Liver (tissue), 3 donors: ENCODE data around the gene FAM13A.

Source experiments
- EGR1 ChIP-seq, 2 donors: IDR thresholded peaks; 2 replicates each; pipeline ENCODE4 v1.6.1; 2016 to 2018; ENCODE audit warnings: antibody characterized with exemption in 2 of 2, low read depth in 2 of 2
- FOXA2 ChIP-seq: IDR thresholded peaks from 2 replicates; pipeline ENCODE4 v1.6.1; 2016; ENCODE audit warnings: antibody characterized with exemption
- GABPA ChIP-seq, 2 donors: IDR thresholded peaks in 1 of 2; conservative IDR thresholded peaks in 1 of 2; 2 replicates each; pipeline ENCODE4 v1.6.1; 2016; ENCODE audit warnings: antibody characterized with exemption in 2 of 2, mild to moderate bottlenecking in 1 of 2, moderate library complexity in 1 of 2
- HNF4A ChIP-seq, 2 donors: conservative IDR thresholded peaks; 2 replicates each; pipeline ENCODE4 v1.6.1; 2016; ENCODE audit warnings: antibody characterized with exemption in 2 of 2, mild to moderate bottlenecking in 2 of 2
- JUND ChIP-seq, 2 donors: IDR thresholded peaks; 2 replicates each; pipeline ENCODE4 v1.6.1; 2016; ENCODE audit warnings: antibody characterized with exemption in 2 of 2
- RAD21 ChIP-seq, 2 donors: IDR thresholded peaks; 2 replicates each; pipeline ENCODE4 v1.6.1; 2016; ENCODE audit warnings: antibody characterized with exemption in 2 of 2, mild to moderate bottlenecking in 2 of 2
- SP1 ChIP-seq: IDR thresholded peaks from 2 replicates; pipeline ENCODE4 v1.6.1; 2018; ENCODE audit warnings: antibody characterized with exemption, mild to moderate bottlenecking
- TAF1 ChIP-seq: conservative IDR thresholded peaks from 2 replicates; pipeline ENCODE4 v1.6.1; 2016; ENCODE audit warnings: antibody characterized with exemption, mild to moderate bottlenecking
- YY1 ChIP-seq: IDR thresholded peaks from 2 replicates; pipeline ENCODE4 v1.6.1; 2016; ENCODE audit warnings: antibody characterized with exemption, mild to moderate bottlenecking
- TF ChIP-seq, protein P1 (sequence below): fragments of 150-350 bp; IDR thresholded peaks from 2 replicates; pipeline ENCODE4 v1.5.1; 2017; ENCODE audit warnings: improper control_type of control experiment, low read depth, low read length; ENCODE audit not compliant: missing input control
- TF ChIP-seq, protein P2 (sequence below): IDR thresholded peaks from 2 replicates; pipeline ENCODE4 v1.6.1; 2016; ENCODE audit warnings: antibody characterized with exemption, mild to moderate bottlenecking
- TF ChIP-seq, protein P3 (sequence below): IDR thresholded peaks from 2 replicates; pipeline ENCODE4 v1.6.1; 2016; ENCODE audit warnings: antibody characterized with exemption
- TF ChIP-seq, protein P4 (sequence below): IDR thresholded peaks from 2 replicates; pipeline ENCODE4 v1.6.1; 2016; ENCODE audit warnings: antibody characterized with exemption
- donor health status: healthy.
- donor health status: healthy.

DNA sequence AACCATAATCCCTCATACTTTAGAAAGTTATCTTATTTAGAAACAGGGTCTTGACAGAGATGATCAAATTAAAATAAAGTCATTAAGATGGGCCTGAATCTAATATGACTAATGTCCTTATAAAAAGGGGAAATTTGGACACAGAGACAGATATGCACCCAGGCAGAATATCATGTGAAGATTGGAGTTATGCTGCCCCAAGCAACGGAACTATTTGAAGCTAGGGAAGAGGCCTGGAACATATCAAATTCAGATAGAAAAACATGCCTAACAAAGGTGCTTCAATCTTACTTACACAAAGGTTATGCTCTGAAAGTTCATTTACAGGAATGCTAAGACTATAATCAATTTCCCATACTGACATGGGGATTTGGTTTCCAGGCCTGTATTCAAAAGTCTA is 246.7 kb downstream of the FAM13A start:
- TF ChIP-seq, protein P1, sequence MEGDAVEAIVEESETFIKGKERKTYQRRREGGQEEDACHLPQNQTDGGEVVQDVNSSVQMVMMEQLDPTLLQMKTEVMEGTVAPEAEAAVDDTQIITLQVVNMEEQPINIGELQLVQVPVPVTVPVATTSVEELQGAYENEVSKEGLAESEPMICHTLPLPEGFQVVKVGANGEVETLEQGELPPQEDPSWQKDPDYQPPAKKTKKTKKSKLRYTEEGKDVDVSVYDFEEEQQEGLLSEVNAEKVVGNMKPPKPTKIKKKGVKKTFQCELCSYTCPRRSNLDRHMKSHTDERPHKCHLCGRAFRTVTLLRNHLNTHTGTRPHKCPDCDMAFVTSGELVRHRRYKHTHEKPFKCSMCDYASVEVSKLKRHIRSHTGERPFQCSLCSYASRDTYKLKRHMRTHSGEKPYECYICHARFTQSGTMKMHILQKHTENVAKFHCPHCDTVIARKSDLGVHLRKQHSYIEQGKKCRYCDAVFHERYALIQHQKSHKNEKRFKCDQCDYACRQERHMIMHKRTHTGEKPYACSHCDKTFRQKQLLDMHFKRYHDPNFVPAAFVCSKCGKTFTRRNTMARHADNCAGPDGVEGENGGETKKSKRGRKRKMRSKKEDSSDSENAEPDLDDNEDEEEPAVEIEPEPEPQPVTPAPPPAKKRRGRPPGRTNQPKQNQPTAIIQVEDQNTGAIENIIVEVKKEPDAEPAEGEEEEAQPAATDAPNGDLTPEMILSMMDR, result no peak
- TF ChIP-seq, protein P2, sequence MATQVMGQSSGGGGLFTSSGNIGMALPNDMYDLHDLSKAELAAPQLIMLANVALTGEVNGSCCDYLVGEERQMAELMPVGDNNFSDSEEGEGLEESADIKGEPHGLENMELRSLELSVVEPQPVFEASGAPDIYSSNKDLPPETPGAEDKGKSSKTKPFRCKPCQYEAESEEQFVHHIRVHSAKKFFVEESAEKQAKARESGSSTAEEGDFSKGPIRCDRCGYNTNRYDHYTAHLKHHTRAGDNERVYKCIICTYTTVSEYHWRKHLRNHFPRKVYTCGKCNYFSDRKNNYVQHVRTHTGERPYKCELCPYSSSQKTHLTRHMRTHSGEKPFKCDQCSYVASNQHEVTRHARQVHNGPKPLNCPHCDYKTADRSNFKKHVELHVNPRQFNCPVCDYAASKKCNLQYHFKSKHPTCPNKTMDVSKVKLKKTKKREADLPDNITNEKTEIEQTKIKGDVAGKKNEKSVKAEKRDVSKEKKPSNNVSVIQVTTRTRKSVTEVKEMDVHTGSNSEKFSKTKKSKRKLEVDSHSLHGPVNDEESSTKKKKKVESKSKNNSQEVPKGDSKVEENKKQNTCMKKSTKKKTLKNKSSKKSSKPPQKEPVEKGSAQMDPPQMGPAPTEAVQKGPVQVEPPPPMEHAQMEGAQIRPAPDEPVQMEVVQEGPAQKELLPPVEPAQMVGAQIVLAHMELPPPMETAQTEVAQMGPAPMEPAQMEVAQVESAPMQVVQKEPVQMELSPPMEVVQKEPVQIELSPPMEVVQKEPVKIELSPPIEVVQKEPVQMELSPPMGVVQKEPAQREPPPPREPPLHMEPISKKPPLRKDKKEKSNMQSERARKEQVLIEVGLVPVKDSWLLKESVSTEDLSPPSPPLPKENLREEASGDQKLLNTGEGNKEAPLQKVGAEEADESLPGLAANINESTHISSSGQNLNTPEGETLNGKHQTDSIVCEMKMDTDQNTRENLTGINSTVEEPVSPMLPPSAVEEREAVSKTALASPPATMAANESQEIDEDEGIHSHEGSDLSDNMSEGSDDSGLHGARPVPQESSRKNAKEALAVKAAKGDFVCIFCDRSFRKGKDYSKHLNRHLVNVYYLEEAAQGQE, result no peak
- TF ChIP-seq YY1 (no peak), TAF1 (no peak), RAD21 (IDR thresholded peaks at IDR 0.05) (no peak), SP1 (no peak), GABPA (IDR thresholded peaks at IDR 0.05 in 1 of 2, conservative IDR thresholded peaks at IDR 0.05 in 1 of 2) (no peak), JUND (IDR thresholded peaks at IDR 0.05) (no peak), EGR1 (IDR thresholded peaks at IDR 0.05; ENCODE audit: low read depth in 2 of 2) (no peak), HNF4A (conservative IDR thresholded peaks at IDR 0.05) (no peak), FOXA2 (no peak)
- TF ChIP-seq, protein P3, sequence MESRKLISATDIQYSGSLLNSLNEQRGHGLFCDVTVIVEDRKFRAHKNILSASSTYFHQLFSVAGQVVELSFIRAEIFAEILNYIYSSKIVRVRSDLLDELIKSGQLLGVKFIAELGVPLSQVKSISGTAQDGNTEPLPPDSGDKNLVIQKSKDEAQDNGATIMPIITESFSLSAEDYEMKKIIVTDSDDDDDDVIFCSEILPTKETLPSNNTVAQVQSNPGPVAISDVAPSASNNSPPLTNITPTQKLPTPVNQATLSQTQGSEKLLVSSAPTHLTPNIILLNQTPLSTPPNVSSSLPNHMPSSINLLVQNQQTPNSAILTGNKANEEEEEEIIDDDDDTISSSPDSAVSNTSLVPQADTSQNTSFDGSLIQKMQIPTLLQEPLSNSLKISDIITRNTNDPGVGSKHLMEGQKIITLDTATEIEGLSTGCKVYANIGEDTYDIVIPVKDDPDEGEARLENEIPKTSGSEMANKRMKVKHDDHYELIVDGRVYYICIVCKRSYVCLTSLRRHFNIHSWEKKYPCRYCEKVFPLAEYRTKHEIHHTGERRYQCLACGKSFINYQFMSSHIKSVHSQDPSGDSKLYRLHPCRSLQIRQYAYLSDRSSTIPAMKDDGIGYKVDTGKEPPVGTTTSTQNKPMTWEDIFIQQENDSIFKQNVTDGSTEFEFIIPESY, result no peak
- TF ChIP-seq, protein P4, sequence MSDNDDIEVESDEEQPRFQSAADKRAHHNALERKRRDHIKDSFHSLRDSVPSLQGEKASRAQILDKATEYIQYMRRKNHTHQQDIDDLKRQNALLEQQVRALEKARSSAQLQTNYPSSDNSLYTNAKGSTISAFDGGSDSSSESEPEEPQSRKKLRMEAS, result no peak
